IMR-90 (cell line): Measurements from ENCODE around the gene C11orf58. TPM values are rescaled to one million over a fixed set of nuclear protein-coding genes. Genes with fewer than 3 reads are reported as not detected.

Experiments
- ATAC-seq: fragments of 200-7000 bp; cut with Tn5 transposase; 2 replicates; pipeline ENCODE4 v1.9.1; 2020; ENCODE audit warnings: low read depth, mild to moderate bottlenecking, moderate library complexity
- BruUV-seq: library from RNA; stranded (reverse); fragments of 400-500 nt; replicated peaks from 2 replicates; lab custom pipeline; 2021; lab: Mats Ljungman, UMichigan
- CTCF ChIA-PET: fragments of 300-600 bp; formaldehyde crosslinking; extraction: SDS; loops from one replicate; lab custom pipeline; 2021; ENCODE audit warnings: antibody characterized with exemption; lab: Yijun Ruan, JAX
- POLR2A ChIA-PET: fragments of 300-600 bp; sonication (Branson Sonifier 250); formaldehyde crosslinking; loops from one replicate; lab custom pipeline; 2022; ENCODE audit warnings: antibody characterized with exemption; ENCODE audit not compliant: unreplicated experiment; lab: Charles Lee
- DNase-seq: peaks from one replicate; pipeline ENCODE4 v3.0.0; 2013
- H2AFZ ChIP-seq: replicated peaks from 2 replicates; pipeline ENCODE3; 2013; ENCODE audit warnings: low read length, mild to moderate bottlenecking; ENCODE audit not compliant: poor library complexity
- H2AK5ac ChIP-seq: 2 replicates; pipeline ENCODE4 v1.6.1; 2013; ENCODE audit warnings: low read depth, low read length, inconsistent platforms
- H2AK9ac ChIP-seq: replicated peaks from 2 replicates; pipeline ENCODE3; 2013; ENCODE audit warnings: mild to moderate bottlenecking, low read depth, low read length, moderate library complexity; ENCODE audit not compliant: poor library complexity
- H2BK120ac ChIP-seq: 2 replicates; pipeline ENCODE4 v1.6.1; 2013; ENCODE audit warnings: low read depth, low read length, inconsistent platforms
- H2BK15ac ChIP-seq: 3 replicates; pipeline ENCODE4 v1.6.1; 2013; ENCODE audit warnings: low read depth, low read length, inconsistent platforms
- H2BK20ac ChIP-seq: 2 replicates; pipeline ENCODE4 v1.6.1; 2013; ENCODE audit warnings: low read depth, mild to moderate bottlenecking, inconsistent platforms, low read length, moderate library complexity
- H2BK5ac ChIP-seq: 2 replicates; pipeline ENCODE4 v1.6.1; 2013; ENCODE audit warnings: mild to moderate bottlenecking, low read depth, low read length, inconsistent platforms; ENCODE audit not compliant: poor library complexity, severe bottlenecking
- H3K14ac ChIP-seq: replicated peaks from 2 replicates; pipeline ENCODE4 v1.6.1; 2013; ENCODE audit warnings: low read depth, low read length, inconsistent platforms
- H3K18ac ChIP-seq: 2 replicates; pipeline ENCODE4 v1.6.1; 2013; ENCODE audit warnings: low read depth, low read length, control low read depth
- H3K23ac ChIP-seq: 2 replicates; pipeline ENCODE4 v1.6.1; 2013; ENCODE audit warnings: low read depth, low read length, inconsistent platforms
- H3K27ac ChIP-seq: 2 replicates; pipeline ENCODE4 v1.5.1; 2013; ENCODE audit warnings: mild to moderate bottlenecking, control low read depth, low read length; ENCODE audit not compliant: insufficient read depth
- H3K27me3 ChIP-seq: 2 replicates; pipeline ENCODE4 v1.6.1; 2013; ENCODE audit warnings: low read length; ENCODE audit not compliant: control insufficient read depth, insufficient read depth
- H3K36me3 ChIP-seq: 2 replicates; pipeline ENCODE4 v1.6.1; 2013; ENCODE audit warnings: low read length, mixed read lengths; ENCODE audit not compliant: control insufficient read depth, insufficient read depth
- H3K4ac ChIP-seq: 2 replicates; pipeline ENCODE4 v1.6.1; 2013; ENCODE audit warnings: low read depth, low read length, inconsistent platforms
- H3K4me1 ChIP-seq: 2 replicates; pipeline ENCODE4 v1.6.1; 2013; ENCODE audit warnings: low read length, mixed read lengths; ENCODE audit not compliant: control insufficient read depth, insufficient read depth
- H3K4me2 ChIP-seq: 2 replicates; pipeline ENCODE4 v1.6.1; 2013; ENCODE audit warnings: low read depth, mild to moderate bottlenecking, control low read depth, low read length, moderate library complexity
- H3K4me3 ChIP-seq: 2 replicates; pipeline ENCODE4 v1.5.1; 2013; ENCODE audit warnings: low read depth, mild to moderate bottlenecking, control low read depth, low read length, moderate library complexity; ENCODE audit not compliant: insufficient read depth
- H3K56ac ChIP-seq: 2 replicates; pipeline ENCODE4 v1.6.1; 2013; ENCODE audit warnings: low read length, inconsistent platforms; ENCODE audit not compliant: insufficient read depth; ENCODE audit errors: extremely low read depth
- H3K79me1 ChIP-seq, 2 experiments: 2 replicates each; pipeline ENCODE4 v1.6.1; 2013; ENCODE audit warnings: low read length in 2 of 2, inconsistent platforms in 1 of 2, low read depth in 1 of 2
- H3K9ac ChIP-seq: 2 replicates; pipeline ENCODE4 v1.6.1; 2013; ENCODE audit warnings: low read depth, low read length, control low read depth
- H3K9me1 ChIP-seq: 2 replicates; pipeline ENCODE4 v1.6.1; 2013; ENCODE audit warnings: low read length, inconsistent platforms; ENCODE audit not compliant: insufficient read depth
- H3K9me3 ChIP-seq: 2 replicates; pipeline ENCODE4 v1.6.1; 2013; ENCODE audit warnings: low read length; ENCODE audit not compliant: control insufficient read depth, insufficient read depth
- H4K20me1 ChIP-seq: 2 replicates; pipeline ENCODE4 v1.6.1; 2013; ENCODE audit warnings: low read length, inconsistent platforms; ENCODE audit not compliant: insufficient read depth
- H4K5ac ChIP-seq: 2 replicates; pipeline ENCODE4 v1.6.1; 2013; ENCODE audit warnings: mild to moderate bottlenecking, low read depth, low read length, control low read depth
- H4K8ac ChIP-seq, 2 experiments: 2 replicates each; pipeline ENCODE4 v1.6.1; 2013; ENCODE audit warnings: low read depth in 2 of 2, low read length in 2 of 2, control low read depth in 1 of 2, inconsistent platforms in 1 of 2
- H4K91ac ChIP-seq: 2 replicates; pipeline ENCODE4 v1.6.1; 2013; ENCODE audit warnings: low read depth, low read length, inconsistent platforms; ENCODE audit not compliant: insufficient read depth
- BHLHE40 ChIP-seq: fragments of 150-350 bp; IDR thresholded peaks from 2 replicates; pipeline ENCODE4 v1.6.1; 2016; ENCODE audit warnings: mild to moderate bottlenecking, low read depth, low read length
- CEBPB ChIP-seq: IDR thresholded peaks from 2 replicates; pipeline ENCODE4 v1.6.1; 2012; ENCODE audit warnings: low read depth, low read length, improper control_type of control experiment
- CHD1 ChIP-seq: IDR thresholded peaks from 2 replicates; pipeline ENCODE4 v1.6.1; 2012; ENCODE audit warnings: low read depth, low read length, improper control_type of control experiment
- MAFK ChIP-seq: IDR thresholded peaks from 2 replicates; pipeline ENCODE4 v1.6.1; 2012; ENCODE audit warnings: low read depth, low read length, improper control_type of control experiment
- MAZ ChIP-seq: IDR thresholded peaks from 2 replicates; pipeline ENCODE4 v1.6.1; 2012; ENCODE audit warnings: low read depth, mild to moderate bottlenecking, low read length, improper control_type of control experiment, moderate library complexity, borderline replicate concordance
- MXI1 ChIP-seq: IDR thresholded peaks from 2 replicates; pipeline ENCODE4 v1.6.1; 2012; ENCODE audit warnings: low read depth, mild to moderate bottlenecking, low read length, moderate library complexity, borderline replicate concordance
- NFE2L2 ChIP-seq: fragments of 150-350 bp; IDR thresholded peaks from 2 replicates; pipeline ENCODE4 v1.6.1; 2016; ENCODE audit warnings: low read depth, mild to moderate bottlenecking, low read length
- POLR2A ChIP-seq: IDR thresholded peaks from 2 replicates; pipeline ENCODE4 v1.6.1; 2012; ENCODE audit warnings: mild to moderate bottlenecking, low read depth, low read length
- RCOR1 ChIP-seq: IDR thresholded peaks from 2 replicates; pipeline ENCODE4 v1.6.1; 2012; ENCODE audit warnings: mild to moderate bottlenecking, low read length, improper control_type of control experiment; ENCODE audit not compliant: insufficient replicate concordance
- RFX5 ChIP-seq: IDR thresholded peaks from 2 replicates; pipeline ENCODE4 v1.8.0; 2012; ENCODE audit warnings: low read depth, mild to moderate bottlenecking, low read length, moderate library complexity
- SMC3 ChIP-seq: fragments of 150-350 bp; IDR thresholded peaks from 2 replicates; pipeline ENCODE4 v1.6.1; 2016; ENCODE audit warnings: low read depth, mild to moderate bottlenecking, antibody characterized with exemption, low read length, moderate library complexity
- WGBS, 2 experiments: methylation state at CpG; one replicate each; pipeline versions ENCODE4 v1.1.5 to v1.1.7; 2013; ENCODE audit warnings: missing lambda C conversion rate in 2 of 2; ENCODE audit not compliant: insufficient read length in 1 of 2; ENCODE audit errors: extremely low coverage in 2 of 2; 5-methylcytosine and 5-hydroxymethylcytosine counted together
- dilution Hi-C: fragments of 300-500 bp; cut with HindIII; formaldehyde crosslinking; loops from one replicate; pipeline ENCODE4 v1.14.3; 2018; ENCODE audit warnings: low sequenced_read_pairs; ENCODE audit not compliant: unreplicated experiment
- in situ Hi-C: fragments of 300-500 bp; cut with MboI; formaldehyde crosslinking; loops from 3 replicates; pipeline ENCODE4 v1.14.3; 2019; ENCODE audit warnings: low sequenced_read_pairs, inconsistent platforms, mixed read lengths
- intact Hi-C: fragments of 100-400 bp; cut with micrococcal nuclease; formaldehyde crosslinking; loops from 2 replicates; pipeline ENCODE4 v1.10.0; 2022
- polyA plus RNA-seq, 3 experiments: library from polyadenylated mRNA; depleted of rRNA; stranded (reverse); fragments of >200 nt; gene quantifications; 2 replicates each; pipeline ENCODE4 v1.2.3, GENCODE V29; 2012; ENCODE audit warnings: low replicate concordance in 1 of 3
- total RNA-seq: library from RNA; depleted of rRNA; stranded (reverse); fragments of >200 nt; gene quantifications from 2 replicates; pipeline ENCODE4 v1.2.3, GENCODE V29; 2012
- TF ChIP-seq, protein P1 (sequence below): conservative IDR thresholded peaks from 2 replicates; pipeline ENCODE4 v1.5.1; 2012; ENCODE audit warnings: mild to moderate bottlenecking, low read depth, low read length, improper control_type of control experiment
- TF ChIP-seq, protein P2 (sequence below): fragments of 150-350 bp; IDR thresholded peaks from 2 replicates; pipeline ENCODE4 v1.6.1; 2016; ENCODE audit warnings: low read depth, mild to moderate bottlenecking, low read length, moderate library complexity, borderline replicate concordance

C11orf58 gene
- total and polyA plus RNA-seq, 2 of the 4 experiments (the other 2 are of a cell fraction): 53.8 to 67.8 TPM

DNA sequence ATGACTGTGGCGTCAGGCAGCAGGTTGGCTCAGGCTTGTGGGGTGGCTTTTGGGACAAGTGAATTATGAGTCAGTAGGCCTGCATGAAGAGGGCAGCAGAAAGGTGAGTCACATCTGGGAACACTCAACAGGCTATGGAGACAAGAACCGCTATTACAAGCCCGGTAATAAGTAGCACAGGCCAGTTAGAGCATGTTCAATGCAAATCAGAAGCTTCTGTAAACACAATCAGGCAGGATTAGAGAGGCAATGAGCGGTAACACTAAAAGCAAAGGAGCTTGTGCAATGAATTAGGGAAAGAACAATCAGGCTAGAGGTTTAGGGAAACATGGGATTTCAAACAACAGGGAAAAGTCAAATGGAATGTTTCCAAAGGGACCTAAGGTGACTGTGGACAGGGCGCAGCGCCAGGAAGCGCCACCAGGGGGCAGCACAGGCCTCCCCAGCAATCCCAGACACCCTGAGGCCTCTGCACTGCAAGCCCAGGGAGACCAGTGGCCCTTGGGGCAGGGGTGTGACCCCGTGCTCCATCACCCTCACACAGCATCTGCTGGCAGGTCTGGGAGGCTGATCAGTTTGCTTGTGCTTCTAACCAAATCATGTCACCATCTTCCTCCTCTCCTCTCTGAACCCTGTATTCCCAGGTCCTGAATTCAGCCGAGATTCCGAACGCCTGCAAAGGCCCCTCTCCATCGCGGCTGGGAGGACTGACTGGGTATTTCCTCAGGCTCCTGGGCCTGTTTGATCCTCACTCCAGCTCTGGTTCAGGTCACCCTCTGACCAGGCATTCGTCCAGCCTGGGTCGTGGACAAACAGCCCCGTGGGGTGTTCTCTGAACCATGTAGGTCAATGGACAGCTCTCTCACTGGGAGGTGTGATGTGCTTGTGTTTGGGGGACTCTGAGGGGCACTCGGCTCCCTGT is 50.0 kb downstream of the C11orf58 start (continued):
- TF ChIP-seq SMC3: peak; percentile 60
- no peak for TF ChIP-seq CEBPB
- TF ChIP-seq MXI1: no peak

DNA sequence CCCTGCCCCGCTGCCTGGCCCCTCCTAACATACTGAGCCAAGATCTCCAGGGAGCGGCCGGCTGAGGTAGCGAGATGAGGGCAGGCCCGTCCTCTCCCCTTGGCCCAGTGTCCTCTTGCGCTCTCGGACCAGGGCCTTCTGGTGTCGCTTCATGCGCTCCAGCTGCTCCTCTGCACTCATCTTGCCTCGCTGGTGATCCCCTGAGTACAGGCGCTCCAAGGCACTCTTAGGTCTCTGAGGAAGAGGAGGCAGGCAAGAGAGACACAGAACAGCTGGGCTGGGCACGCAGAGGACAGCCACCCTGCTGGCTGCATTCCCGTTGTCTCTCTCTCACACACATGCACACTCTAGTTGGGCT is 50.6 kb downstream of the C11orf58 start:
- peaks cover 6% of the 10 kb centered on the region for H3K4me1 ChIP-seq
- no peak overlapping the region for H3K4me2 ChIP-seq
- no peaks in the 10 kb centered on the region for H3K9me3 ChIP-seq
- dilution Hi-C loops: no loop called here
- intact Hi-C loops: loop anchor here (5.0 to 10.0 kb wide), 3 partner anchors 93 to 716 kb away; no protein-coding TSS in a partner anchor
- no peaks in the 10 kb centered on the region for H3K36me3 ChIP-seq
- ATAC-seq (no peak), DNase-seq (no peak)
- 87% methylated on average over 4 of the region's 13 CpGs; no CpG with 5 or more reads in 1 of the 2 experiments for WGBS, 2 experiments
- no peak overlapping the region for H4K5ac ChIP-seq
- H2AFZ ChIP-seq: peak overlapping the region; percentile 75
- H3K27ac ChIP-seq: no peak overlapping the region
- H2AK5ac ChIP-seq: no peak overlapping the region; the same call in 1 of the 2 replicates
- no peak overlapping the region for H2BK15ac ChIP-seq
- H3K23ac ChIP-seq: no peak overlapping the region
- H3K9ac ChIP-seq: no peak overlapping the region
- CTCF ChIA-PET: no interaction called here
- H2AK9ac ChIP-seq: peak overlapping the region; percentile 11
- no peaks in the 10 kb centered on the region for H4K20me1 ChIP-seq
- H4K8ac ChIP-seq: no peak overlapping the region
- H3K79me1 ChIP-seq: no peaks in the 10 kb centered on the region
- POLR2A ChIA-PET: no interaction called here
- H3K14ac ChIP-seq: no peak overlapping the region
- no peak overlapping the region for H3K4ac ChIP-seq
- BruUV-seq: no TSS peak
- no peak overlapping the region for H4K91ac ChIP-seq
- H3K9me1 ChIP-seq: peaks cover 7% of the 10 kb centered on the region
- in situ Hi-C loops: loop anchor here (10.0 kb wide), 1 partner anchor 276 kb away; no protein-coding TSS in a partner anchor
- no peak overlapping the region for H3K4me3 ChIP-seq
- H2BK5ac ChIP-seq: no peak overlapping the region
- no peak overlapping the region for H2BK20ac ChIP-seq
- no peak overlapping the region for H3K56ac ChIP-seq
- H3K27me3 ChIP-seq: no peaks in the 10 kb centered on the region
- no peak overlapping the region for H2BK120ac ChIP-seq
- H3K18ac ChIP-seq: no peak overlapping the region
- TF ChIP-seq, protein P1, sequence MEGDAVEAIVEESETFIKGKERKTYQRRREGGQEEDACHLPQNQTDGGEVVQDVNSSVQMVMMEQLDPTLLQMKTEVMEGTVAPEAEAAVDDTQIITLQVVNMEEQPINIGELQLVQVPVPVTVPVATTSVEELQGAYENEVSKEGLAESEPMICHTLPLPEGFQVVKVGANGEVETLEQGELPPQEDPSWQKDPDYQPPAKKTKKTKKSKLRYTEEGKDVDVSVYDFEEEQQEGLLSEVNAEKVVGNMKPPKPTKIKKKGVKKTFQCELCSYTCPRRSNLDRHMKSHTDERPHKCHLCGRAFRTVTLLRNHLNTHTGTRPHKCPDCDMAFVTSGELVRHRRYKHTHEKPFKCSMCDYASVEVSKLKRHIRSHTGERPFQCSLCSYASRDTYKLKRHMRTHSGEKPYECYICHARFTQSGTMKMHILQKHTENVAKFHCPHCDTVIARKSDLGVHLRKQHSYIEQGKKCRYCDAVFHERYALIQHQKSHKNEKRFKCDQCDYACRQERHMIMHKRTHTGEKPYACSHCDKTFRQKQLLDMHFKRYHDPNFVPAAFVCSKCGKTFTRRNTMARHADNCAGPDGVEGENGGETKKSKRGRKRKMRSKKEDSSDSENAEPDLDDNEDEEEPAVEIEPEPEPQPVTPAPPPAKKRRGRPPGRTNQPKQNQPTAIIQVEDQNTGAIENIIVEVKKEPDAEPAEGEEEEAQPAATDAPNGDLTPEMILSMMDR: no peak
- TF ChIP-seq MAZ (no peak), BHLHE40 (no peak), MAFK (no peak), POLR2A (no peak), MXI1 (no peak), RFX5 (no peak), NFE2L2 (no peak), SMC3 (no peak), RCOR1 (no peak), CHD1 (no peak)
- TF ChIP-seq, protein P2, sequence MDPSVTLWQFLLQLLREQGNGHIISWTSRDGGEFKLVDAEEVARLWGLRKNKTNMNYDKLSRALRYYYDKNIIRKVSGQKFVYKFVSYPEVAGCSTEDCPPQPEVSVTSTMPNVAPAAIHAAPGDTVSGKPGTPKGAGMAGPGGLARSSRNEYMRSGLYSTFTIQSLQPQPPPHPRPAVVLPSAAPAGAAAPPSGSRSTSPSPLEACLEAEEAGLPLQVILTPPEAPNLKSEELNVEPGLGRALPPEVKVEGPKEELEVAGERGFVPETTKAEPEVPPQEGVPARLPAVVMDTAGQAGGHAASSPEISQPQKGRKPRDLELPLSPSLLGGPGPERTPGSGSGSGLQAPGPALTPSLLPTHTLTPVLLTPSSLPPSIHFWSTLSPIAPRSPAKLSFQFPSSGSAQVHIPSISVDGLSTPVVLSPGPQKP: no peak
